Keratinocyte (primary cell): ENCODE results near the gene NDUFS6. TPM values are rescaled to one million over a fixed set of nuclear protein-coding genes. Genes with fewer than 3 reads are reported as not detected.

Experiments used
- DNase-seq: peaks from one replicate; pipeline ENCODE4 v3.0.0-alpha.2; 2011; ENCODE audit warnings: low read depth, missing footprints, low spot score
- FAIRE-seq: peaks from 2 replicates; lab custom pipeline; 2011; peaks lifted over from hg19 to GRCh38; lab: Jason Lieb, UNC
- H2AFZ ChIP-seq: 2 replicates; pipeline ENCODE4 v1.6.0; 2012; ENCODE audit warnings: low read length, control low read depth, inconsistent platforms; ENCODE audit not compliant: control insufficient read depth
- H3K27ac ChIP-seq: 2 replicates; pipeline ENCODE4 v1.5.1; 2011; ENCODE audit warnings: low read length; ENCODE audit not compliant: control insufficient read depth, insufficient read depth
- H3K27me3 ChIP-seq: 3 replicates; pipeline ENCODE4 v1.6.0; 2011; ENCODE audit warnings: low read length; ENCODE audit not compliant: control insufficient read depth, insufficient read depth; ENCODE audit errors: extremely low read depth
- H3K36me3 ChIP-seq, 2 experiments: 2 replicates in 1 of 2; 3 replicates in 1 of 2; pipeline ENCODE4 v1.5.1; 2011; ENCODE audit warnings: low read length in 2 of 2, mild to moderate bottlenecking in 1 of 2; ENCODE audit not compliant: control insufficient read depth in 2 of 2, insufficient read depth in 2 of 2; ENCODE audit errors: extremely low read depth in 1 of 2
- H3K4me1 ChIP-seq: 3 replicates; pipeline ENCODE4 v1.5.1; 2011; ENCODE audit warnings: low read length; ENCODE audit not compliant: control insufficient read depth, insufficient read depth; ENCODE audit errors: extremely low read depth
- H3K4me2 ChIP-seq: 3 replicates; pipeline ENCODE4 v1.6.0; 2011; ENCODE audit warnings: low read depth, low read length; ENCODE audit not compliant: control insufficient read depth, insufficient read depth; ENCODE audit errors: extremely low read depth
- H3K4me3 ChIP-seq, 3 experiments: fragments of 200-600 bp in 1 of 3; sonication (generic) in 1 of 3; 2 replicates in 2 of 3; 3 replicates in 1 of 3; pipeline ENCODE4 v1.5.1; 2011 to 2016; ENCODE audit warnings: low read length in 3 of 3, mild to moderate bottlenecking in 3 of 3, control low read depth in 2 of 3, inconsistent platforms in 1 of 3, low read depth in 1 of 3, mixed read lengths in 1 of 3, mixed run types in 1 of 3, moderate library complexity in 1 of 3; ENCODE audit not compliant: control insufficient read depth in 2 of 3, insufficient read depth in 2 of 3; ENCODE audit errors: extremely low read depth in 1 of 3
- H3K79me2 ChIP-seq: 2 replicates; pipeline ENCODE4 v1.6.0; 2012; ENCODE audit warnings: low read length; ENCODE audit not compliant: control insufficient read depth, insufficient read depth
- H3K9ac ChIP-seq: 3 replicates; pipeline ENCODE4 v1.6.0; 2011; ENCODE audit warnings: low read length; ENCODE audit not compliant: control insufficient read depth, insufficient read depth; ENCODE audit errors: extremely low read depth
- H3K9me1 ChIP-seq: 3 replicates; pipeline ENCODE4 v1.6.0; 2011; ENCODE audit warnings: low read length; ENCODE audit not compliant: control insufficient read depth, insufficient read depth; ENCODE audit errors: extremely low read depth
- H3K9me3 ChIP-seq: 2 replicates; pipeline ENCODE4 v1.5.1; 2012; ENCODE audit warnings: low read depth, low read length; ENCODE audit not compliant: control insufficient read depth
- H4K20me1 ChIP-seq: 3 replicates; pipeline ENCODE4 v1.6.0; 2011; ENCODE audit warnings: low read length; ENCODE audit not compliant: control insufficient read depth, insufficient read depth; ENCODE audit errors: extremely low read depth
- EZH2 ChIP-seq: IDR thresholded peaks from one replicate; pipeline ENCODE4 v1.6.1; 2012; ENCODE audit warnings: inconsistent platforms, mild to moderate bottlenecking, low read length, moderate library complexity
- dilution Hi-C: fragments of 300-500 bp; cut with MboI; formaldehyde crosslinking; loops from one replicate; pipeline ENCODE4 v1.7.0; 2020; ENCODE audit warnings: low sequenced_read_pairs; ENCODE audit not compliant: extremely low pct_ligation_motif_present
- polyA plus RNA-seq, 5 experiments: library from polyadenylated mRNA; depleted of rRNA in 3 of 5; stranded (reverse) in 3 of 5; stranded (forward) in 1 of 5; unstranded in 1 of 5; fragments of >200 nt; gene quantifications; 1 replicate in 1 of 5; 2 replicates in 3 of 5; 3 replicates in 1 of 5; pipeline versions ENCODE4 v1.2.1 to v1.2.3, GENCODE V29; 2011 to 2012; ENCODE audit warnings: missing spikeins in 2 of 5, low read depth in 1 of 5, low replicate concordance in 1 of 5
- TF ChIP-seq, protein P1 (sequence below), 3 experiments: IDR thresholded peaks in 1 of 3; conservative IDR thresholded peaks in 1 of 3; optimal IDR thresholded peaks in 1 of 3; 2 replicates in 2 of 3; 3 replicates in 1 of 3; pipeline versions ENCODE3 to v1.5.1; 2011; ENCODE audit warnings: low read length in 3 of 3, mild to moderate bottlenecking in 3 of 3, moderate library complexity in 2 of 3, control low read depth in 1 of 3, inconsistent platforms in 1 of 3; ENCODE audit not compliant: insufficient read depth in 2 of 3; ENCODE audit errors: extremely low read depth in 1 of 3

The NDUFS6 gene
- polyA plus RNA-seq, 1 donor (not counting 4 experiments of a cell fraction or from before 2014, with no cell fraction given) = 66.3 TPM

DNA sequence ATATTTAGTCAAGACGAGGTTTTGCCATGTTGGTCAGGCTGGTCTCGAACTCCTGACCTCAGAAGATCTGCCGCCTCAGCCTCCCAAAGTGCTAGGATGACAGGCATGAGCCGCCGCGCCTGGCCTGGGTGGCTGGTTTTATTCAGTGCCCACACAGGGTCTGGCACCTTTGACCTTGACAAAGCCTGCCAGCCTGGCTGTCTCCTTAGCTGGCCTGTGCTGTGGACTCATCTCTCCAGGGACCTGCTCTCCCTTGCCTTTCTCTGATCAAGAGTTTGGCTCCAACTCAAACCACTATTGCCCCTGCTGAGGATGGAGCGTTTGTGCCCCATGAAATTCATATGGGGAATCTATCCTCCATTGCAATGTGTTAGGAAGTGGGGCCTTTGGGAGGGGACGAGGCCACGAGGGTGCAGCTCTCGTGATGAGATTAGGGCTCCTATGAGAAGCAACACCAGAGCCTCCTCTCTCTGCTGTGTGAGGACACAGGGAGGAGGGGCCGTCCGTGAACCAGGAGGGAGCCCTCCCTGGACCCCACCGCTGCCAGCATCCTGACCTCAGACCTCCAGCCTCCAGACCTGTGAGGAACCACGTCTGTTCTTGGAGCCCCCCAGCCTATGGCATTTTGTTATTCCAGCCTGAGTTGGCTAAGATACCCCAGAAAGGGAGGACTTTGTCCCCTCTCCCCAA lies 46.5 kb upstream of the NDUFS6 start:
- no peak overlapping the region for H3K4me3 ChIP-seq
- FAIRE-seq (no peak), DNase-seq (no peak)
- no peak overlapping the region for H2AFZ ChIP-seq
- H3K4me1 ChIP-seq = no peaks in the 10 kb centered on the region
- H3K27ac ChIP-seq = no peak overlapping the region
- no peaks in the 10 kb centered on the region for H3K79me2 ChIP-seq
- no peak overlapping the region for H3K4me2 ChIP-seq
- TF ChIP-seq, protein P1, sequence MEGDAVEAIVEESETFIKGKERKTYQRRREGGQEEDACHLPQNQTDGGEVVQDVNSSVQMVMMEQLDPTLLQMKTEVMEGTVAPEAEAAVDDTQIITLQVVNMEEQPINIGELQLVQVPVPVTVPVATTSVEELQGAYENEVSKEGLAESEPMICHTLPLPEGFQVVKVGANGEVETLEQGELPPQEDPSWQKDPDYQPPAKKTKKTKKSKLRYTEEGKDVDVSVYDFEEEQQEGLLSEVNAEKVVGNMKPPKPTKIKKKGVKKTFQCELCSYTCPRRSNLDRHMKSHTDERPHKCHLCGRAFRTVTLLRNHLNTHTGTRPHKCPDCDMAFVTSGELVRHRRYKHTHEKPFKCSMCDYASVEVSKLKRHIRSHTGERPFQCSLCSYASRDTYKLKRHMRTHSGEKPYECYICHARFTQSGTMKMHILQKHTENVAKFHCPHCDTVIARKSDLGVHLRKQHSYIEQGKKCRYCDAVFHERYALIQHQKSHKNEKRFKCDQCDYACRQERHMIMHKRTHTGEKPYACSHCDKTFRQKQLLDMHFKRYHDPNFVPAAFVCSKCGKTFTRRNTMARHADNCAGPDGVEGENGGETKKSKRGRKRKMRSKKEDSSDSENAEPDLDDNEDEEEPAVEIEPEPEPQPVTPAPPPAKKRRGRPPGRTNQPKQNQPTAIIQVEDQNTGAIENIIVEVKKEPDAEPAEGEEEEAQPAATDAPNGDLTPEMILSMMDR (optimal IDR thresholded peaks at IDR 0.05 in 1 of 3, IDR thresholded peaks at IDR 0.05 in 1 of 3, conservative IDR thresholded peaks at IDR 0.05 in 1 of 3; ENCODE audit: extremely low read depth in 1 of 3, insufficient read depth in 2 of 3, low read length in 3 of 3) = no peak
- TF ChIP-seq EZH2 = no peak
- no peaks in the 10 kb centered on the region for H3K36me3 ChIP-seq
- H3K9ac ChIP-seq = no peak overlapping the region
- H4K20me1 ChIP-seq = no peaks in the 10 kb centered on the region
- H3K9me1 ChIP-seq = no peaks in the 10 kb centered on the region
- H3K27me3 ChIP-seq = no peaks in the 10 kb centered on the region
- H3K9me3 ChIP-seq = no peaks in the 10 kb centered on the region
- dilution Hi-C loops = no loop called here

DNA sequence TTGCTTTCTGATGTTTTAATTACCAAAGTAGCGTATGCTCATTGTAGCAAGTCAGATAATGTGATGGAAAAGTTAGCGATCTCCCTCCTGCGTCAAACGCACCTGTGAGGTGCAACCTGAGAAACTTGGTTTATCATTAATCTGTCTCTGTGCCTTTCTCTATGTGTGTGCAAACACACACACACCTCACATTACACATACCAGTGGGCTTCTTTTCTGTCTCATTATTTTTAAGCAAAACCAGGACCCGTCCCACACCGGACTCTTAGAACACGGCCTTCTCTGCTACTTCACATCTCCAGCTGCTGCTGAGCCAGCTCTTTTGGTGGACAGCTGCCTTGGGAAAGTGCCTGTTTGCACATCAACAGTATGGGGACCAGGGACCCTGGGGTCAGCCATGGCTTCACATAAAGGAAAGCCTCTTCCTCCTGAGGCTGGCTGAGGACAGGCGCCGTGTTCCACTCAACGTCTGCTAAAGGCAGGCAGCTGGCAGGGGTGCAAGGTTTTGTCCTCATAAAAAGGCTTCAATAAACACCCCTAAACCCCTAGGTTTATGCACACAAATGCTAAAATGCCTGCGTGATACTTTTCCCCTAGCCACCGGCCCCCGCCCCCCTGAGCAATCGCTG lies 45.8 kb upstream of the NDUFS6 start:
- Histone ChIP-seq H3K9me1 (no peaks in the 10 kb centered on the region), H3K9me3 (no peaks in the 10 kb centered on the region), H3K36me3 (no peaks in the 10 kb centered on the region), H2AFZ (no peak overlapping the region), H3K27me3 (no peaks in the 10 kb centered on the region), H4K20me1 (no peaks in the 10 kb centered on the region), H3K4me3 (no peak overlapping the region), H3K4me1 (no peaks in the 10 kb centered on the region), H3K4me2 (no peak overlapping the region), H3K27ac (no peak overlapping the region), H3K9ac (no peak overlapping the region), H3K79me2 (no peaks in the 10 kb centered on the region)
- dilution Hi-C loops = no loop called here
- no peak for DNase-seq
- no peak for FAIRE-seq
- TF ChIP-seq, protein P1 (optimal IDR thresholded peaks at IDR 0.05 in 1 of 3, IDR thresholded peaks at IDR 0.05 in 1 of 3, conservative IDR thresholded peaks at IDR 0.05 in 1 of 3; ENCODE audit: extremely low read depth in 1 of 3, insufficient read depth in 2 of 3, low read length in 3 of 3) = no peak
- TF ChIP-seq EZH2 = no peak
